Stimulated activated CD4-positive, alpha-beta T cell treated with anti-CD3 and anti-CD28 coated beads, Interleukin-4, amount 100 ng/mL, for 48 hours (primary cell): ENCODE results near the gene C11orf52.

Experiments used
- DNase-seq, 2 donors: peaks; one replicate each; pipeline ENCODE4 v3.0.0-alpha.2; 2020; ENCODE audit warnings: low read depth in 2 of 2

Gene C11orf52

DNA sequence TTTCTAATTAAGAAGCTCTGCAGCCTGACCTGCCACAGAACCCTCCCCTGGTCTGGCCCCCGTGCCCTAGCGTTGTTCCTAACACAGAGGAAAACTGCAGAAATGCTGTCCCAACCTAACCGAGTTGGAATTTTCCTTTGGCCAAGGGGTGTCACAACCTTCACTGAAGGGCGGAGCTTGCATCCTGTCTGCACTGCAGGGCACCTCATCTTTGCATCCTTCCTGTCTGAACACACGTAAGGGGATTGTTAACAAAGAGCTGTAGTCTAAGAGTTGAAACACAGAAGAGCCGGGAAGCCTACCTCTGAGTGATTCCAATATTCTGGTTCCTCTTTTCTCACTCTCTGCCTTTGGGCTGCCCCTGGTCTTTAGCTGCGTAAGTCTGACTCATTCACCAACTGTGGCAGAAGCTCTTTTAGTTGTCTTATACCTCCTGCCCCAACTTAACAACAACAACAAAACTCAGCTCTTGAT, 20.0 kb downstream of the C11orf52 start:
- DNase-seq = no peak

DNA sequence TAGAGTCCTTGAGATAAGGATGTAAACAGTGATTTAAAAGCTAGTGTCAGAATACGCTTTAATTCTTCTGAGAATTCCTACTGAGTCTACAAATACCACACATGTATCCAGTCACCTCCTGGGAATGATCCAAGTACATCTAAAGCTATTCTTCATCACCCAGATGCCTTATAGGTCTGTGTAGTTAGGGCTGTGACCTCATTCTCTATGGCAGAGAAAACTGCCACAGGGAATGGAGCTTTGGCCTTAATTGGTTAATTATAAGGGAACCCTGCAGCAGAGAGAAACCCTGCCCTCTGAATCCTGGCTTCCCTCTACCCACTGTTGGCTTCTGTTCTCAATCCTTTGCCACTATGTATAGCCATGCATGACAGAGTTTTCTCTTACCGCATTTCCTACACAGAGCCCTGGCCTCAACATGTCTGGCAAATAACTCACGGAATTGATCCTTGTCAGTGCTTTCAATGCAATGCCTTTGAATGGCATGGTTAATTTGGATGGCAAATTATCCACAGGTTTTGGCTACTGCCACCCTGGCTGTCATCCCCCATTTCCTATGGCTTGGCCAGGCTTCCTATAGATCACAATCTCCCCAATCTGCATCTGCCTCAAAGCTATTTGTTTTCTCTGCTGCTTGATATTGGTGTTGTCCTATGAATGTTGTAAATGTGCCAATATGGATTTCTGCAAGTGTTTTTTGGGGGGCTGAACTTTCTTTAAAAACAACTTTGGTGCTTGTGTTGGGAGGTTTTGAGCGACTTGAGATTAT, 21.3 kb downstream of the C11orf52 start:
- DNase-seq = no peak

DNA sequence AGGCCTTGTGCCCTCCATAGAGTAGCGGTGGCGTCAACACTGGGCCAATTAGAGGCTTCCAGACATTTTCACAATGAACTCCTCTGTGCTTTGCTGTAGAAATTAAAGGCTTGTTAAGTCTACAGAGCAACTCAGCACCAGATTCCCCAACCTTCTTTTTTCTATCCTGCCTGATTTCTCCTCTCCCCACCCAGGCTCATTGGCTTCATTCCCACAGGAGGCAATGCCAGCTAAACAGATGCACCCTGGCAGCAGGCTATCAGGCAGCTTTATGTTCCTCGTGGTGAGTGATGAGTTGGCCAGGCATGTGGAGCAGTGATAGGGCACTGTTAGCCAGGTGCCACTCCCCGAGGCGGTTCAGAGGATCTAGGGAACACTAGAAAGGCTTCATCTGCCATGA, 23.2 kb downstream of the C11orf52 start:
- no peak for DNase-seq

DNA sequence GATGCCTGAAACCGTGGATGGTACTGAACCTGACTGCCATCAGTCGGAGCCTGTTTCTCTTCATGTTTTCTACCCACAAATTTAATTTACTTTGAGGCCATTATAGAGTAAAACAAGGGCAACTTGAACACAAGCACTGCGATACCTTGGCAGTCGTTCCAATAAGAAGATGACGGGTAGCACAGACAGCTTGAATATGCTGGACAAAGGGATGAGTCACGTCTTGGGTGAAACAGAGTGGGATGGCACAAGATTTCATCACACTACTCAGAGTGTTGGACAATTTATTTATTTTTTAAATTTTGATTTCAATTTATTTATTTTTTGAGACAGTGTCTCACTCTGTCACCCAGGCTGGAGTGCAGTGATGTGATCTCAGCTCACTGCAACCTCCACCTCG, 24.1 kb downstream of the C11orf52 start:
- no peak for DNase-seq

DNA sequence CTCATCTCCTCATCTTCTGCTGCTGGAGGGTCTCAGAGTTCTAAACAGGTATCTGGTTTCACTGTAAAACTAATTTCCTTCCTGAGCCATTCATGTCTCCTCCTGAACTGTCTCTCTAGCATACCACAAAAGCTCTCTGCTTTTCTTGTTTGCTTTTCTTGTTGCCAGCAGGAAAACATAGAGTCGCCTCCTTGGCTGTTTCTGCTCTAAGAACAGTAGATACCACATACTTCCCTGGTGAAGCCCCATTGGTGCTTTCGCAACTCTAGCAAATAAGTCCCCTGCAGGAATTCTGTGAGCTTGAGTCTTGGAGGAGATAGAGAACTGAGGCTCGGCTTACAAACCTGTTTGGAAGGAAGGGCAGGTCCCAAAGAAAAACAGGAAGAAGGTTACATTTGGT, 25.4 kb downstream of the C11orf52 start:
- DNase-seq = no peak

DNA sequence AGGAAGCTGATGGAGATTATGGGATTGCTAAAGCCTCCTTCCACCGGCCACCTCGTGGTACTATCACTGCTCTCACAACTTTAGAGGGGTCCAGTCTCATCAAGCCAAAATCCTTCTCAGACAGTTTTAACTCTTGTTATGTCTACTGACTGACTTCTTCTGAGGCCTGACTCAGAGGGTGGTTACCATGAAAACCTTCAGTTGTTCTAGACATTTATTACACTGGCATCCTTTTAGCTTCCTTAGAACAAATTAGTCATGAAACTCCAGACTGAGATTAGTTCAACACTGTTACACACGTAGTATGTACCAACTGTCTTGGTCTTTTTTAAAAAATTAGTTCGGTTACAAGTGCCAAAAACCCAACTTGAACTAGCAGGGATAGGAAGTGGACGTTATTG, 25.9 kb downstream of the C11orf52 start:
- no peak for DNase-seq

DNA sequence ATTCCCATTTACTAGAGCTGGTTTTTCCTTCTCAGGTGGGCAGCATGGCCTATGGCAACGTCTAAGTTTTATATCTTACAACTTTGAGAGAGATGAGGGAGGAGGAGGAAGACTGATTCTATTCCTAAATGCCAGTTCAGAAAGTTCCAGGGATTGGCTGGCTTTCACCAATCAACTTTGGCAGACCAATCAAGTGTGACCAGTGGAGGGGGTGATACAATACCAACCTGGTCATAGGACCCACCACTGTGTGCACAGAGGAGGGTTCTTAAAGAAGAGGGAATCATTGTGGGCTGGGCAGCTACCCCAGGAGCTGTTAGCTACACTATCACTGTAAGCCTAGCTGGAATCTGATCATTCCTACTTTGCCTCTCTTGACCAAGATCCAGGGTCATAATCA, 26.5 kb downstream of the C11orf52 start:
- DNase-seq = no peak

DNA sequence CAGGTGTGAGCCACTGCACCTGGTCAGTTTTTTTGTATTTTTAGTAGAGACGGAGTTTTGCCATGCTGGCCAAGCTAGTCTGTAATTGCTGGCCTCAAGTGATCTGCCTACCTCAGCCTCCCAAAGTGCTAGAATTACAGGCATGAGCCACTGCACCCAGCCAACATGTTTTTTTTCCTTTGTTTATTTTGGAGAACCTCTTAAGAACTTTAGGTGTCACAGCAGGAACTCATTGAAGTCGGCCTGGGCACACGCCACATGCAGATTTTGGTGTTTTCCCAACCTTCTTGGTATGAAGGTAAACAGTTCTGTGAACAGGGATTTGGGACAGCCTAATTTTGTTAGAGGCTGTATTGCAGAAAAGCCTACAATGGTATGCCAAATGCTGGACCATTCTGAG, 27.8 kb downstream of the C11orf52 start:
- no peak for DNase-seq

DNA sequence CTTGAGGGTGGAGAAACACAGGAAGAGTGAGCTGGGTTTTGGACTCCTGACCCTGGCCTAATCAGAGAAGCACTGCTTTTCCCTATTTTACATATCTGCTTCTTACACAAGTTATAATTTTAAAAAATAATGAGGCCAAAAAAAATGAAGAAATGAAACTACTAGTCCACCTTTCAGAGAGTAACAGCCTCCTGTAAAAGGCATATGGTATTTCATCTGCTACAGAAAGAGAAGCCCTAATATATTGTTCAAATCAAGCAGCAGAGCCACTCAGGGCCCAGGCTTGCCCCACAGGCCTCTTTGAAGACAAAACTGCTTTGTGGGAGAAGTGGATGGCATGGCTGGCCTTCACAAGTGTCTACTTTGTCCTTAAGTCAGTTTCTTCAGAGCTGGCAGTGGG, 28.4 kb downstream of the C11orf52 start:
- DNase-seq = no peak

DNA sequence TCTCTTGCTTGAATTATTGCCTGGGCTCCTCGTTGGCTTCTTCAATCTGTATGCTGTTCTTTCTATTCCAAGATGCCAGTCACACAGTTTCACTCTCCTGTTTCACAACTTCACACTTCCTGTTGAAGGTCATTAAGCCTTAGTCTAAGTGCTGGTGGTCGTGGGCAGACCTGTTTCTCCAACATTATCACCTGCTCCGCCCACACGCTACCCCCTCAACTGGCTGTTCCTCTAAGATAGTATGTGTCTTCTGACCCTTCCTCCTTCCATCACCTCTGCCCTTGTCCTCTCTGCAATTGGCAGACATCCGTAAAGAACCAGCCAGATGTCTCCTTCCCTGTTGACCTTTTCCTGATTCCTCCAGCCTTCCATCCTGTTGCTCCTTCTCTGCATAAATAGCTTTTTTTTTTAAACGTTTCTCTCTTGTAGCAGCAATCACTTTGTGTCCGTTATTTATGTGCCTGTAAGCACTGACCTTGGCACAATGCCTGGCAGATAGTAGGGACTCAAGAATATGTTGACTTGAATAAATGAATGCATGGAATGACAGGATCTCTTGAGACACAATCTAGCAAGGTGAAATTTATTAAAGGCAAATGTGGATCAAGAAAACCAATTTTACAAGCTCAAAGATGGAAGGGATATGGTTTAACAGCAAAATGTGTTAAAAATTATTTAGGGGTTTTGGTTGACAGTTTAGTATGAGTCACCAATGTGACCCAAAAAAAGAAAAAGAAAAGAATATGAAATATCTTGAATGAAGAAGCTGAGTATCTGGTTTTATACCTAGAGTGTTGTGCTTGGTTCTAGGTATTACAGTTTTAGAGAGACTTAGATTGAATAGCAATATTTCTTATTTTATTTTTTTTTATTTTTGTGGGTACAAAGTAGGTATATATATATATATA, 31.1 kb downstream of the C11orf52 start:
- no peak for DNase-seq

DNA sequence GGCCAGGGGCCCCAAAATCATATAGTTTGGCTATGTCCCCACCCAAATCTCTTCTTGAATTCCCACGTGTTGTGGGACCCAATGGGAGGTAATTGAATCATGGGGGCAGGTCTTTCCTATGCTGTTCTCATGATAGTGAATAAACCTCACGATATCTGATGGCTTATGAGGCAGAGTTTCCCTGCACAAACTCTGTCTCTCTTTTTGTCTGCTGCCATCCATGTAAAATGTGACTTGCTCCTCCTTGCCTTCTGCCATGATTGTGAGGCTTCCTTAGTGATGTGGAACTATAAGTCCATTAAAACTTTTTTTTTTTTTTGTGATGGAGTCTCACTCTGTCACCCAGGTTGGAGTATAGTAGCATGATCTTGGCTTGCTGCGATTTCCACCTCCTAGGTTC, 32.9 kb downstream of the C11orf52 start:
- no peak for DNase-seq

DNA sequence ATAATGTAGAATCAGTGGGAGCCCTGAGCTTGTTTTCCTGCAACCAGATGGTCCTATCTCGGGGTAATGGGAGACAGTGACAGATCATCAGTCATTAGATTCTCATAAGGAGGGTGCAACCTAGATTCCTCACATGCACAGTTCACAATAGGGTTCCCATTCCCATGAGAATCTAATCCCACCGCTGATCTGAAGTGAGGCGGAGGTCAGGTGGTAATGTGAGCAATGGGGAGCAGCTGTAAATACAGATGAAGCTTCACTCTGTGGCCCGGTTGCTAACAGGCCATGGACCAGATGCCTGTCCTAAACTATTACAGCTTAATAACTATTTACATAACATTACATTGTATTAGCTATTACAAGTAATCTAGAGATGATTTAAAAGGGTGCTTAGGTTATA, 35.4 kb downstream of the C11orf52 start:
- DNase-seq = no peak

DNA sequence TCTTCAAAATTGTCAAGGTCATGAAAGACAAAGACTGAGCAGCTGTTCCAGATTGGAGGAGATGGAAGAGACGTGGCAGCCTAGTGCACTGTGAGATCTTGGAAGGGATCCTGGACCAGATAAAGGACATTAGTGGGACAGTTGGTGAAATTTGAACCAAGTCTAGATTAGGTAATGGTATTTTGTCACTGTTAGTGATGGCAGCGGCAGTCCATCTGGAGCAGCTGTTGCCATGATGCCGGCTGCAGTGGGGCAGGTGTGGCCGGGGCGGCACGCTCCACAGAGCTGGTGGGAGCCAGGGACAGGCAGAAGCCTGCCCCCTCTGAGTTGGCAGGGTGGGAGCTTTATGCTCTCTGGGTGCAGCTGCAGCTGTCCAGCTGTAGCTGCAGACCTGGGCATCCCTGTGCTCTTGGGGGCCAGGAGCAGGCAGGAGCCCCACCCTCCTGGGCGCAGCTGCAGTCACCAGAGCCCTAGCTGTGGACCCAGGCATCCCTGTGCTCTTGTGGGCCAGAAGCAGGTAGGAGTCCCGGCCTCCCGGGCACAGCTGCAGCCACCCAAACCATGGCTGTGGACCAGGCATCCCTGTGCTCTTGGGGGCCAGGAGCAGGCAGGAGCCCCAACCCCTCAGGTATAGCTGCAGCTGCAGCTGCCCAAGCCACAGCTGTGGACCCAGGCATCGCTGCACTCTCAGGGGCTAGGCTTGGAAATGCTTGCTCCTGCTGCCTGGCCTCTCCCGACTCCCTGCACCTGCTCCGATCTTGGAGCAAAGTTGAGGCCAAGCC, 39.1 kb downstream of the C11orf52 start:
- DNase-seq = no peak

DNA sequence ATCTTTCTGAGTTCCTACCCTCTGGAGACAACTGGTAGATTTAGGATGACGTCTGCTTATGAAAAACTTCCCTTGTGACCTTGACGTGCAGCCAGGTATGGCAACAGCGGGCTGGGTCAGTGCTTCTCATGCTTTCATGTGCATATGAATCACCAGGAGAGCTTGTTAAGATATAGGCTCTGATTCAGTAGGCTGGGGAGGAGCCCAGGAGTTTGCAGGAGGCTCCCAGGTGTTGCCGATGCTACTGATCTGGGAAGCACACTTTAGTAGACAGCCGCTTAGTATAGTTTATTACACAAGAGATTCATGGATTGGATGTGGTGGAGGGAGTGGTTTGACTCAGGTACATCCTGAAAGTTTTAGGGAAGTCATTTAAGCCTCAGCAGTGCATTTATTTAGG, 42.2 kb downstream of the C11orf52 start:
- DNase-seq = no peak

DNA sequence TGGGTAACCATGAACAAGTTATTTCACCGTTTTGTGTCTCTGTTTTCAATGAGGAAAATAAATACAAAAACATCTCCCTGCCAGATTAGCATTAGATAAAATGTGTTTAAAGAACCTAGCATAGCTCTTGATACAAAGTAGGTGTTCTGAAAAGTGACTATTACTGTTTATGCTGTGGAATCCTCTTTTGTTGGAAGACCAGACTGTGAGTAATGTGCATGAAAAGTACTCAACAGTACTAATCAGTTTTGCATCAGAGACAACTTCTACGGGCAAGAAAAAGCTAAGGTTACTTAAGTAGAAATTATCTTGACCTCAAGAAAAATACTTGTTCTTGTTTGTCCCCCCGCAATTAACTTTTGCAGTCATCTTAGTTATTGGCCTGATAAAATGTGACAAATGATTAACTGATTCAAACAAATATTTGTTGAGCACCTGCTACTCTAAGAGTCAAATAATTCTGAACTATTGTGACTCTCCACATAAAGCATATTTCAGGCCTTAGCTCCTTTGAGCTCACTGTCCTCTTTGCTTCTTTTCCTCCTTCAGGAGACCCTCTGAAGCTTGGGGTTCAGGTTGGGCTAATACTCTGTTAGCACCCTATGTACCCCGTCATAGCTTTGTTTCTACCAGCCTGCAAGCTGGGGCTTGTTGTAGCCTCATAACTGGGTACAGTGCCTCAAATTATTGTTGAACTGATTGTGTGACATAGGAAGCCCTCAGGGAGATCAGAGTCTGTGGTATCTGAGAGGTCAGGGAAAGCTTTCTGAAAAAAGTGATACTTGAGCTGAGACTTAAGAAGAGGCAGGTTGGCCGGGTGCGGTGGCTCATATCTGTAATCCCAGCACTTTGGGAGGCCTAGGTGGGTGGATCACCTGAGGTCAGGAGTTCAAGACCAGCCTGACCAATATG, 42.9 kb downstream of the C11orf52 start:
- no peak for DNase-seq

DNA sequence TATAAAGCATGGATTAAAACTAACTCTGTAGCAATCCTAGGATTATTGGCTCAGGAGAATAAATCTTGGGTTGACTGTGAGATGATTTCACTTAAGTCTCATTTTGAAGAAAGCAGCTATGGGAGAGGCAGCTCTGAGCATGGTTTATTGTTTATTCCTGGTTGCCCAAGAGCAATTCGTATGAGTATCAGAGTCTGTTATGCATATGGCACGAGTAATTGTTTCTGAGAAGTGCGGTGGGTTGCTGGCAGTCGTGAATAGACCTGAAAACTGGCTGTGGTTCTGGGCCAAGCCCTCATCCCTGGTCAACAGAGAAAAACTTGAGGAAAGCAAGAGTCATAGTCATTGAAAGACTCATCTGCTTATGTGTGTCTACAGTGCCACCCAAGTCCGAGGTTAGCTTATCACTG, 45.2 kb downstream of the C11orf52 start:
- no peak for DNase-seq

DNA sequence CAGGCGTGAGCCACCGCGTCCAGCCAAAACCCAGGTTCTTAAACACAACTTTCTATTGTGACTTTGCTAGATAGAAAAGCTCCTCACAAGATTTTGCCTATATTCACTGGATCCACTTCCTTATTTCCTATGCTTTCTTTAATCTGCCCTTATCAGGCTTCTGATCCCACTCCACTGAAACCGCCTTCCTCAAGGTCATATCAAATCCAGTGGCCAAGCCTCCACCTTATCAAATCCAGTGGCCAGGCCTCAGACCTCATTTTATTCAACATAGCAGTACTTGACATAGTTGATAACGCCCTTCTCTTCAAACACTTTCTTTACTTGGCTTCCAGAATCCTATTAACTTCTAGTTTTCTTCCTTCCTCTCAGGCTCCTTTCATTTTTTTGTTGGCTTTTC, 48.0 kb downstream of the C11orf52 start:
- DNase-seq = no peak

DNA sequence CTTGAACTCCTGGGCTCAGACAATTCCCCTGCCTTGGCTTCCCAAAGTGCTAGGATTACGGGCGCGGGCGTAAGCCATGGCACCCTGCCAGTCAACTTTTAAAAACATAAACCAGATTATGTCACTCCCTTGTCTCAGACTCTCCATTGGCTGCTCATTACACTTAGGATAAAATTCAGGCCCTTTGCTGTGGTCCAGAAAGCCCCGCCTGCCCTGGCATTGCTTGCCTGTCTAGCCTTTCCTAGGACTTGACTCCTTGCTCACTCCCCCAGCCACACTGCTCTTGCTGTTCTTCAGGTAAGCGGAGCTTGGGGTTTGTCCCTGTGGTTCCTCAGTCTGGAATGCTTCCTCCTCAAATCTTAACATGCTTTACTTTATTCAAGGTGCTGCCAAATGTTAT, 48.9 kb downstream of the C11orf52 start:
- DNase-seq = no peak

DNA sequence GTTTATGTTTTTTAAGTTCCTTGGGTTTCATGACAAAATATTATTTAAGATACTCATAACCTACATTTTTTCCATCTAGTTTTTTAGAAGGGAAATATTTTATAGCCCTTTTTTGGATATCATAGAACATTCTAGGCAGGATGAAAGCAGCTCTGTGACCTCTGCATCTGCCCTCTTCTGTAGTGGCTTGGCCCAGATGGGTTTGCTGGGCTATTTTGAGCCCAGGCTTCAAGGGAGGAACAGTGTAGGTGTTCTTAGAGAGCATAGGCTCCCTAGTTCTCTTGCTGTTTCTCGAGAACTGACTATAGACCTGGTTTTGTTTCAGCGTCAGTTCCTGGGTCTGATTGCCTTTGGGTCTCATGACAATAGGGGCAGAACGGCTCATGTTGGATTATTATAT, 50.6 kb downstream of the C11orf52 start:
- DNase-seq = no peak

DNA sequence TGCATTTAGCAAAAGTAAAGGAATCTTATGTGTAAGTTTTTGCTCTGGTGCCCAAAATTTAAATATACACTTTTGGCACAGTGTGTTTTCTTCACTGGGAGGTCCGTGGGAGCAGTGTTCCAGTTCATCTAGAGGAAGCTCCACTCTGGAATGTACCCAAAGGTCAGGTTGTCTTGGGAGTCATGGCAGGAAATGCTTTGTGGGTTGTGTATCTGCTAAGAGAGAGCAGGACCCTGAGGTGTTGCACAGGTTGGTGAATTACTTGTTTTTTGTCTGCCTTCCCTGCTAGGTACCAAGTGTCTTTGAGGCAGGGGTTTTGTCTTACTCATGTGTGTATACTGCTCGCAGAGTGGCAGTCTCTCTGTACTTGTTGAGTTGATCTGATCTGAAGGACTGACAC, 55.7 kb downstream of the C11orf52 start:
- no peak for DNase-seq
